Measurements from ENCODE around the gene LYRM7.

DNA sequence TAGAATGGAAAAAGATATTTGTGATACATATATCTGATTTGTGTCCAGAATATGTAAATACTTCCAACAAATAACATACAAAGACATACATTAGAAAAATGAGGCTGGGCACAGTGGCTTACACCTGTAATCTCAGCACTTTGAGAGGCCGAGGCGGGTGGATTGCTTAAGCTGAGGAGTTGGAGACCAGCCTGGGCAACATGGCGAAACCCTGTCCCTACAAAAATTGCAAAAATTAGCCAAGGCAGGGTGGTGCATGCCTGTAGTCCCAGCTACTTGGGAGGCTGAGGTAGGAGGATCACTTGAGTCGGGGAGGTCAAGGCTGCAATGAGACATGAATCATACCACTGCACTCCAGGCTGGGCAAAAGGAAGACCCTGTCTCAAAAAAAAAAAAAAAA lies 47.0 kb downstream of the LYRM7 start:
- TF ChIP-seq, protein P1, sequence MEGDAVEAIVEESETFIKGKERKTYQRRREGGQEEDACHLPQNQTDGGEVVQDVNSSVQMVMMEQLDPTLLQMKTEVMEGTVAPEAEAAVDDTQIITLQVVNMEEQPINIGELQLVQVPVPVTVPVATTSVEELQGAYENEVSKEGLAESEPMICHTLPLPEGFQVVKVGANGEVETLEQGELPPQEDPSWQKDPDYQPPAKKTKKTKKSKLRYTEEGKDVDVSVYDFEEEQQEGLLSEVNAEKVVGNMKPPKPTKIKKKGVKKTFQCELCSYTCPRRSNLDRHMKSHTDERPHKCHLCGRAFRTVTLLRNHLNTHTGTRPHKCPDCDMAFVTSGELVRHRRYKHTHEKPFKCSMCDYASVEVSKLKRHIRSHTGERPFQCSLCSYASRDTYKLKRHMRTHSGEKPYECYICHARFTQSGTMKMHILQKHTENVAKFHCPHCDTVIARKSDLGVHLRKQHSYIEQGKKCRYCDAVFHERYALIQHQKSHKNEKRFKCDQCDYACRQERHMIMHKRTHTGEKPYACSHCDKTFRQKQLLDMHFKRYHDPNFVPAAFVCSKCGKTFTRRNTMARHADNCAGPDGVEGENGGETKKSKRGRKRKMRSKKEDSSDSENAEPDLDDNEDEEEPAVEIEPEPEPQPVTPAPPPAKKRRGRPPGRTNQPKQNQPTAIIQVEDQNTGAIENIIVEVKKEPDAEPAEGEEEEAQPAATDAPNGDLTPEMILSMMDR (IDR thresholded peaks at IDR 0.05 in 2 of 3, conservative IDR thresholded peaks at IDR 0.05 in 1 of 3; ENCODE audit: control insufficient read depth in 2 of 3, extremely low read depth in 1 of 3, insufficient read depth in 1 of 3, low read depth in 3 of 3, low read length in 3 of 3): no peak
- TF ChIP-seq CHD2 (IDR thresholded peaks at IDR 0.05; ENCODE audit: borderline replicate concordance, low read depth, low read length): no peak
- TF ChIP-seq RCOR1 (conservative IDR thresholded peaks at IDR 0.05; ENCODE audit: low read depth, low read length): no peak
- TF ChIP-seq EZH2 (IDR thresholded peaks at IDR 0.05; ENCODE audit: borderline replicate concordance, control insufficient read depth, low read depth, low read length): no peak
- no peak for TF ChIP-seq ZBTB33 (IDR thresholded peaks at IDR 0.05)
- TF ChIP-seq POLR2A (IDR thresholded peaks at IDR 0.05; ENCODE audit: low read depth, low read length): no peak
- no peak for TF ChIP-seq JUND (IDR thresholded peaks at IDR 0.05; ENCODE audit: low read depth, low read length)
- no peak for TF ChIP-seq YY1 (IDR thresholded peaks at IDR 0.05; ENCODE audit: low read depth, low read length)
- no peak for TF ChIP-seq SIN3A (IDR thresholded peaks at IDR 0.05; ENCODE audit: low read depth, low read length)
- TF ChIP-seq, protein P2, sequence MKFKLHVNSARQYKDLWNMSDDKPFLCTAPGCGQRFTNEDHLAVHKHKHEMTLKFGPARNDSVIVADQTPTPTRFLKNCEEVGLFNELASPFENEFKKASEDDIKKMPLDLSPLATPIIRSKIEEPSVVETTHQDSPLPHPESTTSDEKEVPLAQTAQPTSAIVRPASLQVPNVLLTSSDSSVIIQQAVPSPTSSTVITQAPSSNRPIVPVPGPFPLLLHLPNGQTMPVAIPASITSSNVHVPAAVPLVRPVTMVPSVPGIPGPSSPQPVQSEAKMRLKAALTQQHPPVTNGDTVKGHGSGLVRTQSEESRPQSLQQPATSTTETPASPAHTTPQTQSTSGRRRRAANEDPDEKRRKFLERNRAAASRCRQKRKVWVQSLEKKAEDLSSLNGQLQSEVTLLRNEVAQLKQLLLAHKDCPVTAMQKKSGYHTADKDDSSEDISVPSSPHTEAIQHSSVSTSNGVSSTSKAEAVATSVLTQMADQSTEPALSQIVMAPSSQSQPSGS (IDR thresholded peaks at IDR 0.05; ENCODE audit: low read length): no peak
- no peak for TF ChIP-seq CHD1 (IDR thresholded peaks at IDR 0.05; ENCODE audit: low read depth, low read length)
- TF ChIP-seq ZZZ3 (IDR thresholded peaks at IDR 0.05; ENCODE audit: control insufficient read depth, insufficient read length, low read depth): no peak
- no peak for TF ChIP-seq BHLHE40 (IDR thresholded peaks at IDR 0.05; ENCODE audit: borderline replicate concordance in 1 of 2, low read depth in 2 of 2, low read length in 1 of 2)
